GM12873 (cell line): ENCODE data around the gene MTMR12.

Source experiments
- CTCF ChIP-seq: IDR thresholded peaks from 2 replicates; pipeline ENCODE4 v1.5.1; 2012; ENCODE audit warnings: low read depth, mild to moderate bottlenecking, moderate library complexity, low read length, control low read depth; ENCODE audit not compliant: insufficient read depth; ENCODE audit errors: missing control alignments

MTMR12 gene

GRCh38 chr5:32315221-32316014 is 2.7 kb upstream of the MTMR12 start:
- no peak for TF ChIP-seq CTCF

- no peak for TF ChIP-seq CTCF
Observed at GRCh38 chr5:32314658-32315057, 1.9 kb upstream of the MTMR12 start.

GRCh38 chr5:32312197-32312594 is 543 bp downstream of the MTMR12 start:
- no peak for TF ChIP-seq CTCF

GRCh38 chr5:32311404-32312196 is 1.1 kb downstream of the MTMR12 start:
- no peak for TF ChIP-seq CTCF

- TF ChIP-seq CTCF = no peak
Observed at GRCh38 chr5:32309761-32310160, 3.0 kb downstream of the MTMR12 start.

- TF ChIP-seq CTCF = no peak
Observed at GRCh38 chr5:32308946-32309345, 3.8 kb downstream of the MTMR12 start.

- no peak for TF ChIP-seq CTCF
Observed at GRCh38 chr5:32307769-32308194, 5.0 kb downstream of the MTMR12 start.
